OCI-LY1 (cell line): ENCODE measurements around the gene TSC22D1.

Source experiments
- H2AFZ ChIP-seq: fragments of 200-600 bp; sonication (generic), shearing (Covaris generic); 2 replicates; pipeline ENCODE4 v1.6.0; 2014; ENCODE audit warnings: antibody characterized with exemption, mild to moderate bottlenecking, low read length
- H3F3A ChIP-seq: fragments of 200-600 bp; sonication (generic), shearing (Covaris generic); 2 replicates; pipeline ENCODE4 v1.6.0; 2014; ENCODE audit warnings: mild to moderate bottlenecking, antibody characterized with exemption, low read length, moderate library complexity; ENCODE audit not compliant: insufficient read depth
- H3K27ac ChIP-seq: fragments of 200-600 bp; sonication (generic); 2 replicates; pipeline ENCODE4 v1.5.1; 2014; ENCODE audit warnings: low read length, mixed run types, mild to moderate bottlenecking, low read depth; ENCODE audit not compliant: poor library complexity, severe bottlenecking
- H3K27me3 ChIP-seq: fragments of 200-600 bp; sonication (generic); 2 replicates; pipeline ENCODE4 v1.6.0; 2014; ENCODE audit warnings: antibody characterized with exemption, mild to moderate bottlenecking, low read length, moderate library complexity; ENCODE audit not compliant: insufficient read depth
- H3K36me3 ChIP-seq: fragments of 200-600 bp; sonication (generic); 2 replicates; pipeline ENCODE4 v1.6.1; 2014; ENCODE audit warnings: mild to moderate bottlenecking, antibody characterized with exemption, low read length, moderate library complexity, mixed read lengths; ENCODE audit not compliant: insufficient read depth
- H3K4me1 ChIP-seq: fragments of 200-600 bp; sonication (generic); 2 replicates; pipeline ENCODE4 v1.5.1; 2014; ENCODE audit warnings: mild to moderate bottlenecking, low read length, moderate library complexity; ENCODE audit not compliant: insufficient read depth, severe bottlenecking
- H3K4me2 ChIP-seq: fragments of 200-600 bp; sonication (generic), shearing (Covaris generic); 2 replicates; pipeline ENCODE4 v1.6.1; 2014; ENCODE audit warnings: low read length
- H3K4me3 ChIP-seq: fragments of 200-600 bp; sonication (generic); 2 replicates; pipeline ENCODE4 v1.5.1; 2014; ENCODE audit warnings: low read length, low read depth, mild to moderate bottlenecking, mixed read lengths; ENCODE audit not compliant: poor library complexity, severe bottlenecking
- H3K79me2 ChIP-seq: fragments of 200-600 bp; shearing (Covaris generic); 2 replicates; pipeline ENCODE4 v1.6.1; 2016; ENCODE audit warnings: mixed run types, low read length, mixed read lengths; ENCODE audit not compliant: insufficient read depth
- H3K9ac ChIP-seq: fragments of 200-600 bp; sonication (generic), shearing (Covaris generic); 2 replicates; pipeline ENCODE4 v1.6.1; 2014; ENCODE audit warnings: mild to moderate bottlenecking, low read length, mixed read lengths
- H3K9me2 ChIP-seq: fragments of 200-600 bp; sonication (generic), shearing (Covaris generic); 2 replicates; pipeline ENCODE4 v1.6.1; 2014; ENCODE audit warnings: low read depth, mild to moderate bottlenecking, low read length, mixed read lengths
- H3K9me3 ChIP-seq: fragments of 200-600 bp; shearing (Covaris generic); 2 replicates; pipeline ENCODE4 v1.6.1; 2014; ENCODE audit warnings: low read length, mixed read lengths
- H4K20me1 ChIP-seq: fragments of 200-600 bp; sonication (generic), shearing (Covaris generic); 2 replicates; pipeline ENCODE4 v1.6.0; 2016; ENCODE audit warnings: mild to moderate bottlenecking, low read length; ENCODE audit not compliant: insufficient read depth
- EZH2 ChIP-seq: fragments of 200-600 bp; sonication (generic), shearing (Covaris generic); IDR thresholded peaks from 2 replicates; pipeline ENCODE4 v1.8.0; 2017; ENCODE audit warnings: borderline replicate concordance, mixed run types, mild to moderate bottlenecking, antibody characterized with exemption, low read length, moderate library complexity, mixed read lengths
- TF ChIP-seq, protein P1 (sequence below): fragments of 200-600 bp; sonication (generic), shearing (Covaris generic); IDR thresholded peaks from 2 replicates; pipeline ENCODE4 v1.5.1; 2017; ENCODE audit warnings: mild to moderate bottlenecking, antibody characterized with exemption, low read length, moderate library complexity, mixed read lengths

Gene TSC22D1

DNA sequence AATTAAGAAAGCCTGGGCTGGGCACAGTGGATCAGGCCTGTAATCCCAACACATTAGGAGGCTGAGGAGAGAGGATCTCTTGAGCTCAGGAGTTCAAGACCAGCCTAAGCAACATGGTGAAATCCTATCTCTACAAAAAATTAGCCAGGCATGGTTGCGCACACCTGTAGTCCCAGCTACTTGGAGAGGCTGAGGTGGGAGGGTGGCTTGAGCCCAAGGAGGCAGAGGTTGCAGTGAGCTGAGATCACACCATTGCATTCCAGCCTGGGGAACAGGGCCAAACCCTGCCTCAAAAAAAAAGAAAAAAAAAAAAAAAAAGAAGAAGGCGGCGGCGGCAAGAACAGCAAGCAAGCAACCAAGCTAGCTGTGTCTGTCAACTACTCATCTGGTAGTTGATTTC is 26.7 kb downstream of the TSC22D1 start:
- H3K9me2 ChIP-seq: no peaks in the 10 kb centered on the region
- H3K9me3 ChIP-seq: no peaks in the 10 kb centered on the region
- no peak overlapping the region for H3K4me3 ChIP-seq
- no peak overlapping the region for H3K9ac ChIP-seq
- no peak overlapping the region for H3K4me2 ChIP-seq
- H3F3A ChIP-seq: no peaks in the 10 kb centered on the region
- no peaks in the 10 kb centered on the region for H3K36me3 ChIP-seq
- H3K4me1 ChIP-seq: no peaks in the 10 kb centered on the region
- TF ChIP-seq, protein P1, sequence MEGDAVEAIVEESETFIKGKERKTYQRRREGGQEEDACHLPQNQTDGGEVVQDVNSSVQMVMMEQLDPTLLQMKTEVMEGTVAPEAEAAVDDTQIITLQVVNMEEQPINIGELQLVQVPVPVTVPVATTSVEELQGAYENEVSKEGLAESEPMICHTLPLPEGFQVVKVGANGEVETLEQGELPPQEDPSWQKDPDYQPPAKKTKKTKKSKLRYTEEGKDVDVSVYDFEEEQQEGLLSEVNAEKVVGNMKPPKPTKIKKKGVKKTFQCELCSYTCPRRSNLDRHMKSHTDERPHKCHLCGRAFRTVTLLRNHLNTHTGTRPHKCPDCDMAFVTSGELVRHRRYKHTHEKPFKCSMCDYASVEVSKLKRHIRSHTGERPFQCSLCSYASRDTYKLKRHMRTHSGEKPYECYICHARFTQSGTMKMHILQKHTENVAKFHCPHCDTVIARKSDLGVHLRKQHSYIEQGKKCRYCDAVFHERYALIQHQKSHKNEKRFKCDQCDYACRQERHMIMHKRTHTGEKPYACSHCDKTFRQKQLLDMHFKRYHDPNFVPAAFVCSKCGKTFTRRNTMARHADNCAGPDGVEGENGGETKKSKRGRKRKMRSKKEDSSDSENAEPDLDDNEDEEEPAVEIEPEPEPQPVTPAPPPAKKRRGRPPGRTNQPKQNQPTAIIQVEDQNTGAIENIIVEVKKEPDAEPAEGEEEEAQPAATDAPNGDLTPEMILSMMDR: no peak
- no peak for TF ChIP-seq EZH2
- H2AFZ ChIP-seq: no peak overlapping the region
- no peak overlapping the region for H3K27ac ChIP-seq
- H3K27me3 ChIP-seq: no peaks in the 10 kb centered on the region
- no peaks in the 10 kb centered on the region for H3K79me2 ChIP-seq
- no peaks in the 10 kb centered on the region for H4K20me1 ChIP-seq

DNA sequence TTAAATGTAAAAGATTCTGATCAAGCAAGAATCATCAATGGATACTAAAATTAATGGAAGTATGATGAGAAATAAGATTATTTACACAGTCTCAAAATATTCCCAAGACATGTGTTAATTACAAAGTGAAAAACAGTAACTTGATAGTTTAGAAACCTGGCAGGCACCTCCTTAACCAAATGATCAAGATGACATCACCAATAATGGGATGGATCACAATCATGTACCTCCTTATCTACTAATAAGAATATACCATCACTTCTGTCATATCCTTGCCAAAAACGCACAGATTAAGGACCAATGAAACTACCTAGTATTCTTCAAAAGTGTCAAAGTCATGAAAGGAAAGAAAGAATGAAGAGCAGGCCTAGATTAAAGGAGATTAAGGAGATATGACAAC is 30.0 kb downstream of the TSC22D1 start:
- Histone ChIP-seq H3K9me3 (no peaks in the 10 kb centered on the region), H3K4me3 (no peak overlapping the region), H3F3A (no peaks in the 10 kb centered on the region), H3K79me2 (no peaks in the 10 kb centered on the region), H3K9ac (no peak overlapping the region), H2AFZ (no peak overlapping the region), H3K27me3 (no peaks in the 10 kb centered on the region), H4K20me1 (no peaks in the 10 kb centered on the region), H3K4me2 (no peak overlapping the region), H3K27ac (no peak overlapping the region), H3K9me2 (no peaks in the 10 kb centered on the region), H3K36me3 (no peaks in the 10 kb centered on the region), H3K4me1 (no peaks in the 10 kb centered on the region)
- TF ChIP-seq EZH2: no peak
- TF ChIP-seq, protein P1: no peak

DNA sequence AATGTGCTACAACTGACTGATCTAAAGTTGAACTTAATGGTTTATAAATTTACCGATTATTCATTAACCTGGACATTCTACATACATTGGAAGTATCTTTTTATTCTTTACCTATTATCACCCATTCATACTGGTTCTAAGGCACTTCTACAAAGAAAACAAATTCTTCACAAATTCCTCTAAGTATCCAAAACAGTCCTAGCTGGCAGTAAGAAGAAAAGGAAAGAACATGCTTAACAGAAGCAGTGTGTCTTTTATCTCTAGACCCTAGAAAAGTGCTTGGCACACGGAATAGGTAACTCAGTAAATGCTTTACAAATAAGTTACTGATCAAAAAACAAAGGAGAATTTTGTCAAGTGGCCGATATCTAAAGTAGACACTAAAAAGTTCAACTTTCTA is 32.8 kb downstream of the TSC22D1 start:
- no peaks in the 10 kb centered on the region for H3K9me3 ChIP-seq
- no peak overlapping the region for H3K9ac ChIP-seq
- H3K27ac ChIP-seq: no peak overlapping the region

More for the DNA sequence above, 32.8 kb downstream of the TSC22D1 start:
- Histone ChIP-seq H3K27me3 (no peaks in the 10 kb centered on the region), H3K9me2 (no peaks in the 10 kb centered on the region), H3K79me2 (no peaks in the 10 kb centered on the region), H2AFZ (no peak overlapping the region), H3K4me2 (no peak overlapping the region), H3K4me3 (no peak overlapping the region), H3K36me3 (0 out of 2 replicates have a peak, but pooled peaks cover 7% of the 10 kb centered on the region), H3K4me1 (no peaks in the 10 kb centered on the region), H4K20me1 (no peaks in the 10 kb centered on the region), H3F3A (no peaks in the 10 kb centered on the region)
- TF ChIP-seq, protein P1: no peak
- no peak for TF ChIP-seq EZH2
